IPS-20b (cell line): ENCODE results near the gene FAM20C.
"Not testable (repeated sequence)": the region's sequence is repeated elsewhere in the genome, so short reads cannot be mapped to it uniquely, and the experiment has no call there.

ENCODE experiments used
- H3K27ac ChIP-seq: one replicate; pipeline ENCODE4 v1.5.1; 2013; ENCODE audit warnings: low read length
- H3K27me3 ChIP-seq: 2 replicates; pipeline ENCODE4 v1.6.1; 2013; ENCODE audit warnings: mild to moderate bottlenecking, low read length, inconsistent platforms; ENCODE audit not compliant: insufficient read depth
- H3K36me3 ChIP-seq: 2 replicates; pipeline ENCODE4 v1.6.1; 2013; ENCODE audit warnings: low read depth, mild to moderate bottlenecking, inconsistent platforms, low read length, moderate library complexity; ENCODE audit not compliant: insufficient read depth
- H3K4me1 ChIP-seq: 2 replicates; pipeline ENCODE4 v1.6.1; 2013; ENCODE audit warnings: mild to moderate bottlenecking, control low read depth, inconsistent platforms, low read length, moderate library complexity; ENCODE audit not compliant: insufficient read depth
- H3K4me3 ChIP-seq: 2 replicates; pipeline ENCODE4 v1.5.1; 2013; ENCODE audit warnings: mild to moderate bottlenecking, low read length, inconsistent platforms
- H3K9ac ChIP-seq: 2 replicates; pipeline ENCODE4 v1.6.1; 2013; ENCODE audit warnings: low read depth, mild to moderate bottlenecking, inconsistent platforms, low read length, moderate library complexity
- H3K9me3 ChIP-seq: 2 replicates; pipeline ENCODE4 v1.6.1; 2013; ENCODE audit warnings: mild to moderate bottlenecking, low read depth, low read length, inconsistent platforms; ENCODE audit not compliant: insufficient read depth

FAM20C gene

DNA sequence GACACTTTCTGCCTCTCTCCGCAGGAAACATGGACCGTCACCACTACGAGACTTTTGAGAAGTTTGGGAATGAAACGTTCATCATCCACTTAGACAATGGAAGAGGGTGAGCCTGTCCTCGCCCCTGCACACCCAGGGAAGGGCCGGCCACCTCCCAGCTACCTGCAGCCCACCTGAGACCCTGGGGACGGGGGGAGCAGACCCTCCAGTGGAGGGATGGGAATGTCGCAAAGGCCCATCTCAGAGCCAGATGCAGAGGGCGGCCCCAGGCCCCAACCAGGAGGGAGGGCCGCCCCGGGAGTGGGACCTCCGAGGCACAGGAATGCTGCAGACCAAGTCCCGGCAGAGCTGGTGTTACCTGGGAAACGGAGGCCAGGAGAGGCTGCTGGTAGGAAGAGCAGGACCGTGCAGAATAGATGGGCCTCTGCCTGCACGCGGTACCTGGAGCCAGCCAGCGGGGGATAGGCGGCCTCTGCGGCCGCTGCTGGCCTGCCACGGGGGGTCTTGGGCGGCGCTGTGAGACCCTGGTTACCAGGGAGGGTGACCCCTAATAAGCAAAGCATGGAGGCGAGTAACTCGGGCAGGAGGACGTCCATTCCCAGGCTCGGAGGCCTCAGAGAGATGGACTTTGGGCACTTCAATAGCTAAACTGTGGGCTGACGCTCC, 64.7 kb downstream of the FAM20C start:
- no peaks in the 10 kb centered on the region for H3K27me3 ChIP-seq
- H3K36me3 ChIP-seq: peaks cover 56% of the 10 kb centered on the region
- H3K4me1 ChIP-seq: no peaks in the 10 kb centered on the region
- no peak overlapping the region for H3K27ac ChIP-seq
- peaks cover 90% of the 10 kb centered on the region for H3K9me3 ChIP-seq
- H3K9ac ChIP-seq: no peak overlapping the region
- no peak overlapping the region for H3K4me3 ChIP-seq

DNA sequence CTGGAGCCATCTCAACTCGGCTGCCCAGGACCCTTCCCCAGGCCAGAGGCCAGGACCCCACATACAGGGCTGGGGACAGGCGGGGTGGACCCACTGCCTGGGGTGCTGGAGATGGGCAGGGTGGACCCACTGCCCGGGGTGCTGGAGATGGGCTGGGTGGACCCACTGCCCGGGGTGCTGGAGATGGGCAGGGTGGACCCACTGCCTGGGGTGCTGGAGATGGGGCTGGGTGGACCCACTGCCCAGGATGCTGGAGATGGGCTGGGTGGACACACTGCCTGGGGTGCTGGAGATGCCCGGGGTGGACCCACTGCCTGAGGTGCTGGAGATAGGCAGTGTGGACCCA, 65.2 kb downstream of the FAM20C start:
- peaks cover 95% of the 10 kb centered on the region for H3K9me3 ChIP-seq
- no peak overlapping the region for H3K27ac ChIP-seq
- no peaks in the 10 kb centered on the region for H3K27me3 ChIP-seq
- no peak overlapping the region for H3K4me3 ChIP-seq
- no peaks in the 10 kb centered on the region for H3K4me1 ChIP-seq
- H3K9ac ChIP-seq: no peak overlapping the region
- peaks cover 56% of the 10 kb centered on the region for H3K36me3 ChIP-seq

DNA sequence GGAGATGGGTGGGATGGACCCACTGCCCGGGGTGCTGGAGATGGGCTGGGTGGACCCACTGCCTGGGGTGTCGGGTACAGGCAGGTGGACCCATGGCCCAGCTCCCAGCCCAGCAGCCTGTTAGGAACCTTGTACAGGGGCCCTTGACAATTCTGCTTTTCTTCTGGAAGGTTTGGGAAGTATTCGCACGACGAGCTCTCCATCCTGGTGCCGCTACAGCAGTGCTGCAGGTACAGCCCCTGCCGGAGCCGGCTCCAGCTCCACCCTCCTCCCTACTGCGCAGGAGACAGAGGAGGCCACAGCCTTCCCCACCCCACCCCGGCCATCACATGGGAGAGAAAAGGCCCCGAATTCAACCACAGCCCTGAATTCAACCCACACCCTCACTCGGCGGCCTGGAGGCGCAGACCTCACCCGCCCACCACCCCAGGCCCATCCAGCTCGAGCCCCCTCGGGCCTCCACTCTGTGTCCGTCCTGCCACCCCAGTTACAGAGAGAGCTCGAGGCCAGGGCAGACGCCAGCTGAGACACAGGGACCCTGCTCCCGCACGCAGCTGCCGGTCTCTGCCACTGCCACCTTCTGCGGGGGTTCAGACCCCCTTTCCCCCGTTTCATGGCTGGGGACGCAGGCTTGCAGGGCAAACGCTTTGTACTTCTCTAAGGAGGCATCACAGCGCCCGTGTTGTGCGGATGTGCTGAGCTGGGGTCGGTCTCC, 66.3 kb downstream of the FAM20C start:
- Histone ChIP-seq H3K9ac (no peak overlapping the region), H3K27me3 (no peaks in the 10 kb centered on the region), H3K9me3 (peaks cover 91% of the 10 kb centered on the region), H3K4me1 (no peaks in the 10 kb centered on the region), H3K36me3 (peaks cover 56% of the 10 kb centered on the region), H3K27ac (no peak overlapping the region), H3K4me3 (no peak overlapping the region)

DNA sequence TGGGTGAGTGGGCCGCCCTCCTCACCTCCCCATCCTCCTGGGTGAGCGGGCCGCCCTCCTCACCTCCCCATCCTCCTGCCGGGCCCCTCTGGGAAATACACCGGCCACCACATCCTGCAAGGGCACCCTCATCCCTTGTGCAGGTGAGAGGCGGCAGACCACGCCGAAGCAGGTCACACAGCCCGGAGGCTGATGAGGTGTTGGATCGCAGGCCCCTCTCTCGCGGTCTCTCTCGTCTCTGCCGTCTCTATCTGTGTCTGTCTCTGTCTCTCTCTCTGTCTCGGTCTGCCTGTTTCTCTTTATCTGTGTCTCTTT, 66.8 kb downstream of the FAM20C start:
- Histone ChIP-seq H3K4me3 (no peak overlapping the region), H3K36me3 (peaks cover 56% of the 10 kb centered on the region), H3K27me3 (no peaks in the 10 kb centered on the region), H3K27ac (no peak overlapping the region), H3K4me1 (no peaks in the 10 kb centered on the region), H3K9me3 (peaks cover 89% of the 10 kb centered on the region), H3K9ac (no peak overlapping the region)

DNA sequence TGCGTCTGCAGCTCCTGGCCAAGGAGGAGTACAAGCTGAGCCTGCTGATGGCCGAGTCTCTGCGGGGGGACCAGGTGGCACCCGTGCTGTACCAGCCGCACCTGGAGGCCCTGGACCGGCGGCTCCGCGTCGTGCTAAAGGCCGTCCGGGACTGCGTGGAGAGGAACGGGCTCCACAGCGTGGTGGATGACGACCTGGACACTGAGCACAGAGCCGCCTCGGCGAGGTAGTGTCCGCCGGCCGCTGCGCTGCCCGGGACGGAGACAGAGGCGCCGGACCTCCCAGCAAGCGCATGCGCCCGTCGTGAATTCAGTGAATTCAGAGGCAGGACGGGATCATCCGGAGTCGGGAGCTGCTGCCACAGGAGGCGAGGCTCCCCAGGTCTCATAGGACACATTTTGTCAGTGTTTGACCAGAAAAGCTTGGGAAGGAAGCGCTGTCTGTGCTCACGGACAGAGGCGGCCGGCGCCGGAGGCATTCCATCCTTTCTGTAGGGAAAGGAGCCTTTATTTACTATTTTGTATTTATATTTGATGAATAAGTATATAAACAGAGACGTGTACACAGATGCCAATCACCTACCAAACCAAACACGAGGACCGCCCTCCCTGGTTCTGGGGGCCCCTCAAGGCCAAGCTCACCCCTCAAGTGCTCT, 67.5 kb downstream of the FAM20C start:
- Histone ChIP-seq H3K27ac (no peak overlapping the region), H3K4me3 (no peak overlapping the region), H3K9me3 (peaks cover 89% of the 10 kb centered on the region), H3K4me1 (no peaks in the 10 kb centered on the region), H3K9ac (no peak overlapping the region), H3K27me3 (no peaks in the 10 kb centered on the region), H3K36me3 (peaks cover 56% of the 10 kb centered on the region)

DNA sequence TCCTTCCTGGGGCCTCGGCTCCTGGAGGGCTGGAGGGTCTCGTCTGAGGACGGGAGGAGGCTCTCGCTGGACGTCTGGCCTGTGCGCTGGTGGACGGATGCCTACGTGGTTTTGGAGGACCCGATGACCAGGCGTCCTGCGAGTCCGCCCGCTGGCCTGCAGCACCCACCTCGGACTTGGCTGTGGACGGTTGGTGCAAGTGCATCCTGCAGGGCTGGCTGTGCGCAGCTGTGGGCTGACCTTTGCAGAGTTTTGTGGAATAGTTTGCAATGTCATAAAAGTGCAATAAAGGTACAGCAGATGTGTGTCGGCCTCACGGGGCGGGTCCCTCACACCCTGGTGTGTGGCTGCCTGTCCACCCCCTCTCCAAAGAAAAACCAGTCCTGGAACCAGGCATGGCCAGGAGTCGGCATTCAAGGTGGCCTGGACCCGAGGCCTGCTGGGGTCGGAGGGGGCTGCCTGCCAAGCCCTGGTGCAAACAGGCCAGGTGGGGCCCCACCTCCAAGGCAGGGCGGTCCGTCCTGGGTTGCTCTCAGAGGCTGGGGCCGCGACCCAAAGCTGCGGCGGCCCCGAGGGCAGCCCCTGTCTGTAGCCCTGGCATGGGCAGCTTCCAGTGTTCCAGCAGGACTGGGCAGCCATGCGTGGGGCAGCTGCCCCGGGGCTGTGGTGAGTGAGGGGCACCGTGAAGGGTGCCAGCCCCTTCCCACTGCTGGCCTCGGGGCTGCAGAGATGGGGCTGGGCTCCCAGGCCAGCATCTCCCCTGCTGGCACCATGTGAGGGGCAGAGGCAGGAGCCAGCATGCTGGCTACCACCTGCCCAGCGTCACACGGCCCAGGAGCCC, 68.3 kb downstream of the FAM20C start:
- Histone ChIP-seq H3K4me3 (no peak overlapping the region), H3K9me3 (peaks cover 88% of the 10 kb centered on the region), H3K27me3 (no peaks in the 10 kb centered on the region), H3K27ac (no peak overlapping the region), H3K36me3 (peaks cover 49% of the 10 kb centered on the region), H3K9ac (no peak overlapping the region), H3K4me1 (no peaks in the 10 kb centered on the region)

DNA sequence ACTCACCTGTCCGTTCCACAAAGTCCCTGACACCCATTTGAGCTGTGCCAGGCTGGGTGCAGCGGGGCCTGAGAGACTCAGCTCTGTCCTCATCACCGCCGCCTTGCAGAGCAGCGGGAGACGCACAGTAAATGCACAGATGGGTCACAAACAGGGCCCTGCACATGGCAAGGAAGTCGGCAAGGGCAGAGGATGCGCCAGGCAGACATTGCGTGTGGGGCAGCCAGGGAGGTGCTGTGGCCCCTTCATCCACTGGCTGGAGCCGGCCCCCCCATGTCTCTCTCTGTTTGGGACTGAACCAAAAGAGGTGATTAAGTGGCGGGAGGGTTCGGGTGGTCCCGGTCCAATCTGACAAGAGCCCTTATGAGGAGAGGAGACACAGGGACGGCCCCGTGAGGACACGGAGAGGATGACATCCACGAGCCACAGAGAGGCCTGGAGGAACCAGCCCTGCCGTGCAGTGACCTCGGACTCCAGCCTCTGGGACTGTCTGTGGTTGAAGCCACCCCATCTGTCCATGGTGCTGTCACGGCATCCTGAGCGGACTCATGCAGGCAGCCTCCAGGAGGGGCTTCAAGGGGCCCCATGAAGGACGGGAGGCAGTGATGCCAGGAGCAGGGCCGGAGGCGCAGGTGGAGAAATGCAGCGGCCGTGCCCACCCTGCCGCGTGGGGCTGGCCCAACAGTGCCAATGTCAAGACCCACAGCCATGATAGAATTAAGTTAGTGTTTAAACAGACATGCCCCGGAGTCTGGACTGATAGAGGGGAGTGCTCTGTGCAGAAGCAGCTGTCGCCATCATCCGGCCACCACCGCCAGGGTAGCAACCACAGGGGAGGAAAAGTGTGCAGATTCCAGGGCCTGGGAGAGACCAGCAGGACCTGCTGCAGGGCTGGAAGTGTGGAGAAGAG, 69.2 kb downstream of the FAM20C start:
- H3K9me3 ChIP-seq: peaks cover 84% of the 10 kb centered on the region
- no peak overlapping the region for H3K27ac ChIP-seq
- no peaks in the 10 kb centered on the region for H3K27me3 ChIP-seq
- H3K9ac ChIP-seq: no peak overlapping the region
- H3K4me1 ChIP-seq: no peaks in the 10 kb centered on the region
- no peak overlapping the region; the same call in 1 of the 2 replicates for H3K4me3 ChIP-seq
- peaks cover 41% of the 10 kb centered on the region for H3K36me3 ChIP-seq

DNA sequence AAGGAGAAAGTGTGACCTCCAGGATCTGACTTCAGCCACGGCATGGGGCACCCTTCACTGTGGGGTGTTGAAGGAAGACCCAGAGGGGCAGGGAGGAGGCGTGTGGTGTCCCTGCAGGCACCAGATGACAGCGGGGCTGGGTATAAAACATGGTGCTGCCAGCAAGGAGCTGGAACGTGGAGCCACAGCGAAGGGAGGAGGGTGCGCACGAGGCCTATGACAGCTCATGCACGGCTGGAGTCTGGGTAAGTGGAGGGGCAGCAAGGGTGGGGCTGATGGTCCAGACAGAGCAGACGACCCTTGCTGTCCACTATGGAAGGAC, 69.8 kb downstream of the FAM20C start:
- no peak overlapping the region for H3K27ac ChIP-seq
- H3K9ac ChIP-seq: no peak overlapping the region
- H3K36me3 ChIP-seq: peaks cover 35% of the 10 kb centered on the region
- H3K27me3 ChIP-seq: no peaks in the 10 kb centered on the region
- no peaks in the 10 kb centered on the region for H3K4me1 ChIP-seq
- H3K9me3 ChIP-seq: peaks cover 83% of the 10 kb centered on the region
- H3K4me3 ChIP-seq: peak overlapping the region; percentile 6; the same call in 1 of the 2 replicates

DNA sequence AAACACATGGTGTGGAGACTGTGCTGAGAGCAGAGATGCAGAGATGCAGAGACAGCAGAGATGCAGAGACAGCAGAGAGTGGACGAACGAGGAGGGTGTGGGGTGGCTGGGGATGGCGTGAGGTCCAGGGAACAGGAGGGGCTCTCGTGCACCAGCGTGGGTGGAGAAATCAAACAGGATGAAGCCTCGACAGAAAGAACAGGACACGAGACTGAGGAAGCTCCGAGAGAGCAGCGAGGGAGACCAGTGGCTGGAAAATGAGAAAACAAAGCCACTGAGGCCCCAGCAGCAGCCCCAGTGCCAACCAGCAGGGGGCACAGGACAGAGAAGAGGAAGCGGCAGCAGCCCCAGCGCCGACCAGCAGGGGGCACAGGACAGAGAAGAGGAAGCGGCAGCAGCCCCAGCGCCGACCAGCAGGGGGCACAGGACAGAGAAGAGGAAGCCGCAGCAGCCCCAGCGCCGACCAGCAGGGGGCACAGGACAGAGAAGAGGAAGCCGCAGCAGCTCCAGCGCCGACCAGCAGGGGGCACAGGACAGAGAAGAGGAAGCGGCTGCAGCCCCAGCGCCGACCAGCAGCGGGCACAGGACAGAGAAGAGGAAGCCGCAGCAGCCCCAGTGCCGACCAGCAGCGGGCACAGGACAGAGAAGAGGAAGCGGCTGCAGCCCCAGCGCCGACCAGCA, 70.4 kb downstream of the FAM20C start:
- Histone ChIP-seq H3K4me3 (peak overlapping the region; percentile 6; the same call in 1 of the 2 replicates), H3K9me3 (peaks cover 83% of the 10 kb centered on the region), H3K36me3 (peaks cover 29% of the 10 kb centered on the region)
- H3K27me3 ChIP-seq, H3K4me1 ChIP-seq, H3K9ac ChIP-seq, H3K27ac ChIP-seq: not testable (repeated sequence)

DNA sequence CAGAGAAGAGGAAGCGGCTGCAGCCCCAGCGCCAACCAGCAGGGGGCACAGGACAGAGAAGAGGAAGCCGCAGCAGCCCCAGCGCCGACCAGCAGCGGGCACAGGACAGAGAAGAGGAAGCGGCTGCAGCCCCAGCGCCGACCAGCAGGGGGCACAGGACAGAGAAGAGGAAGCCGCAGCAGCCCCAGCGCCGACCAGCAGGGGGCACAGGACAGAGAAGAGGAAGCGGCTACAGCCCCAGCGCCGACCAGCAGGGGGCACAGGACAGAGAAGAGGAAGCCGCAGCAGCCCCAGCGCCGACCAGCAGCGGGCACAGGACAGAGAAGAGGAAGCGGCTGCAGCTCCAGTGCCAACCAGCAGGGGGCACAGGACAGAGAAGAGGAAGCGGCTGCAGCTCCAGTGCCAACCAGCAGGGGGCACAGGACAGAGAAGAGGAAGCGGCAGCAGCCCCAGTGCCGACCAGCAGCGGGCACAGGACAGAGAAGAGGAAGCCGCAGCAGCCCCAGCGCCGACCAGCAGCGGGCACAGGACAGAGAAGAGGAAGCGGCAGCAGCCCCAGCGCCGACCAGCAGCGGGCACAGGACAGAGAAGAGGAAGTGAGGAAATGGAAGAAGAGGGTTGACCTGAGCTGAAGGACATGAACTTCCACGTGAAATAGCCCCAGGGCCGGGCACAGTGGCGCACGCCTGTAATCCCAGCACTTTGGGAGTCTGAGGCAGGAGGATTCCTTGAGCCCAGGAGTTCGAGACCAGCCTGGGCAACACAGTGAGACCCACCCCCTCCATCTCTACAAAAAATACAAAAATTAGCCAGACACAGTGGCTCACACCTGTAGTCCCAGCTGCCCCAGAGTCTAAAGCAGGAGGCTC, 71.3 kb downstream of the FAM20C start:
- not testable (repeated sequence) for H3K27me3 ChIP-seq, H3K27ac ChIP-seq, H3K9ac ChIP-seq, H3K4me3 ChIP-seq, H3K4me1 ChIP-seq
- H3K9me3 ChIP-seq: peaks cover 83% of the 10 kb centered on the region
- H3K36me3 ChIP-seq: peaks cover 21% of the 10 kb centered on the region
